IMR-90 (cell line): Measurements from ENCODE around the gene DDX24. TPM values are rescaled to one million over a fixed set of nuclear protein-coding genes. Genes with fewer than 3 reads are reported as not detected.

ENCODE experiments used
- ATAC-seq: fragments of 200-7000 bp; cut with Tn5 transposase; 2 replicates; pipeline ENCODE4 v1.9.1; 2020; ENCODE audit warnings: low read depth, mild to moderate bottlenecking, moderate library complexity
- BruUV-seq: library from RNA; stranded (reverse); fragments of 400-500 nt; replicated peaks from 2 replicates; lab custom pipeline; 2021; lab: Mats Ljungman, UMichigan
- CTCF ChIA-PET: fragments of 300-600 bp; formaldehyde crosslinking; extraction: SDS; loops from one replicate; lab custom pipeline; 2021; ENCODE audit warnings: antibody characterized with exemption; lab: Yijun Ruan, JAX
- POLR2A ChIA-PET: fragments of 300-600 bp; sonication (Branson Sonifier 250); formaldehyde crosslinking; loops from one replicate; lab custom pipeline; 2022; ENCODE audit warnings: antibody characterized with exemption; ENCODE audit not compliant: unreplicated experiment; lab: Charles Lee
- DNase-seq: peaks from one replicate; pipeline ENCODE4 v3.0.0; 2013
- H2AFZ ChIP-seq: replicated peaks from 2 replicates; pipeline ENCODE3; 2013; ENCODE audit warnings: low read length, mild to moderate bottlenecking; ENCODE audit not compliant: poor library complexity
- H2AK5ac ChIP-seq: 2 replicates; pipeline ENCODE4 v1.6.1; 2013; ENCODE audit warnings: low read depth, low read length, inconsistent platforms
- H2AK9ac ChIP-seq: replicated peaks from 2 replicates; pipeline ENCODE3; 2013; ENCODE audit warnings: mild to moderate bottlenecking, low read depth, low read length, moderate library complexity; ENCODE audit not compliant: poor library complexity
- H2BK120ac ChIP-seq: 2 replicates; pipeline ENCODE4 v1.6.1; 2013; ENCODE audit warnings: low read depth, low read length, inconsistent platforms
- H2BK15ac ChIP-seq: 3 replicates; pipeline ENCODE4 v1.6.1; 2013; ENCODE audit warnings: low read depth, low read length, inconsistent platforms
- H2BK20ac ChIP-seq: 2 replicates; pipeline ENCODE4 v1.6.1; 2013; ENCODE audit warnings: low read depth, mild to moderate bottlenecking, inconsistent platforms, low read length, moderate library complexity
- H2BK5ac ChIP-seq: 2 replicates; pipeline ENCODE4 v1.6.1; 2013; ENCODE audit warnings: mild to moderate bottlenecking, low read depth, low read length, inconsistent platforms; ENCODE audit not compliant: poor library complexity, severe bottlenecking
- H3K14ac ChIP-seq: replicated peaks from 2 replicates; pipeline ENCODE4 v1.6.1; 2013; ENCODE audit warnings: low read depth, low read length, inconsistent platforms
- H3K18ac ChIP-seq: 2 replicates; pipeline ENCODE4 v1.6.1; 2013; ENCODE audit warnings: low read depth, low read length, control low read depth
- H3K23ac ChIP-seq: 2 replicates; pipeline ENCODE4 v1.6.1; 2013; ENCODE audit warnings: low read depth, low read length, inconsistent platforms
- H3K27ac ChIP-seq: 2 replicates; pipeline ENCODE4 v1.5.1; 2013; ENCODE audit warnings: mild to moderate bottlenecking, control low read depth, low read length; ENCODE audit not compliant: insufficient read depth
- H3K27me3 ChIP-seq: 2 replicates; pipeline ENCODE4 v1.6.1; 2013; ENCODE audit warnings: low read length; ENCODE audit not compliant: control insufficient read depth, insufficient read depth
- H3K36me3 ChIP-seq: 2 replicates; pipeline ENCODE4 v1.6.1; 2013; ENCODE audit warnings: low read length, mixed read lengths; ENCODE audit not compliant: control insufficient read depth, insufficient read depth
- H3K4ac ChIP-seq: 2 replicates; pipeline ENCODE4 v1.6.1; 2013; ENCODE audit warnings: low read depth, low read length, inconsistent platforms
- H3K4me1 ChIP-seq: 2 replicates; pipeline ENCODE4 v1.6.1; 2013; ENCODE audit warnings: low read length, mixed read lengths; ENCODE audit not compliant: control insufficient read depth, insufficient read depth
- H3K4me2 ChIP-seq: 2 replicates; pipeline ENCODE4 v1.6.1; 2013; ENCODE audit warnings: low read depth, mild to moderate bottlenecking, control low read depth, low read length, moderate library complexity
- H3K4me3 ChIP-seq: 2 replicates; pipeline ENCODE4 v1.5.1; 2013; ENCODE audit warnings: low read depth, mild to moderate bottlenecking, control low read depth, low read length, moderate library complexity; ENCODE audit not compliant: insufficient read depth
- H3K56ac ChIP-seq: 2 replicates; pipeline ENCODE4 v1.6.1; 2013; ENCODE audit warnings: low read length, inconsistent platforms; ENCODE audit not compliant: insufficient read depth; ENCODE audit errors: extremely low read depth
- H3K79me1 ChIP-seq, 2 experiments: 2 replicates each; pipeline ENCODE4 v1.6.1; 2013; ENCODE audit warnings: low read length in 2 of 2, inconsistent platforms in 1 of 2, low read depth in 1 of 2
- H3K9ac ChIP-seq: 2 replicates; pipeline ENCODE4 v1.6.1; 2013; ENCODE audit warnings: low read depth, low read length, control low read depth
- H3K9me1 ChIP-seq: 2 replicates; pipeline ENCODE4 v1.6.1; 2013; ENCODE audit warnings: low read length, inconsistent platforms; ENCODE audit not compliant: insufficient read depth
- H3K9me3 ChIP-seq: 2 replicates; pipeline ENCODE4 v1.6.1; 2013; ENCODE audit warnings: low read length; ENCODE audit not compliant: control insufficient read depth, insufficient read depth
- H4K20me1 ChIP-seq: 2 replicates; pipeline ENCODE4 v1.6.1; 2013; ENCODE audit warnings: low read length, inconsistent platforms; ENCODE audit not compliant: insufficient read depth
- H4K5ac ChIP-seq: 2 replicates; pipeline ENCODE4 v1.6.1; 2013; ENCODE audit warnings: mild to moderate bottlenecking, low read depth, low read length, control low read depth
- H4K8ac ChIP-seq, 2 experiments: 2 replicates each; pipeline ENCODE4 v1.6.1; 2013; ENCODE audit warnings: low read depth in 2 of 2, low read length in 2 of 2, control low read depth in 1 of 2, inconsistent platforms in 1 of 2
- H4K91ac ChIP-seq: 2 replicates; pipeline ENCODE4 v1.6.1; 2013; ENCODE audit warnings: low read depth, low read length, inconsistent platforms; ENCODE audit not compliant: insufficient read depth
- BHLHE40 ChIP-seq: fragments of 150-350 bp; IDR thresholded peaks from 2 replicates; pipeline ENCODE4 v1.6.1; 2016; ENCODE audit warnings: mild to moderate bottlenecking, low read depth, low read length
- CEBPB ChIP-seq: IDR thresholded peaks from 2 replicates; pipeline ENCODE4 v1.6.1; 2012; ENCODE audit warnings: low read depth, low read length, improper control_type of control experiment
- CHD1 ChIP-seq: IDR thresholded peaks from 2 replicates; pipeline ENCODE4 v1.6.1; 2012; ENCODE audit warnings: low read depth, low read length, improper control_type of control experiment
- FOS ChIP-seq: fragments of 150-350 bp; IDR thresholded peaks from 2 replicates; pipeline ENCODE4 v1.6.1; 2016; ENCODE audit warnings: low read depth, low read length
- MAFK ChIP-seq: IDR thresholded peaks from 2 replicates; pipeline ENCODE4 v1.6.1; 2012; ENCODE audit warnings: low read depth, low read length, improper control_type of control experiment
- MAZ ChIP-seq: IDR thresholded peaks from 2 replicates; pipeline ENCODE4 v1.6.1; 2012; ENCODE audit warnings: low read depth, mild to moderate bottlenecking, low read length, improper control_type of control experiment, moderate library complexity, borderline replicate concordance
- MXI1 ChIP-seq: IDR thresholded peaks from 2 replicates; pipeline ENCODE4 v1.6.1; 2012; ENCODE audit warnings: low read depth, mild to moderate bottlenecking, low read length, moderate library complexity, borderline replicate concordance
- NFE2L2 ChIP-seq: fragments of 150-350 bp; IDR thresholded peaks from 2 replicates; pipeline ENCODE4 v1.6.1; 2016; ENCODE audit warnings: low read depth, mild to moderate bottlenecking, low read length
- POLR2A ChIP-seq: IDR thresholded peaks from 2 replicates; pipeline ENCODE4 v1.6.1; 2012; ENCODE audit warnings: mild to moderate bottlenecking, low read depth, low read length
- RAD21 ChIP-seq: IDR thresholded peaks from 2 replicates; pipeline ENCODE4 v1.6.1; 2012; ENCODE audit warnings: low read length, improper control_type of control experiment
- RCOR1 ChIP-seq: IDR thresholded peaks from 2 replicates; pipeline ENCODE4 v1.6.1; 2012; ENCODE audit warnings: mild to moderate bottlenecking, low read length, improper control_type of control experiment; ENCODE audit not compliant: insufficient replicate concordance
- RFX5 ChIP-seq: IDR thresholded peaks from 2 replicates; pipeline ENCODE4 v1.8.0; 2012; ENCODE audit warnings: low read depth, mild to moderate bottlenecking, low read length, moderate library complexity
- SMC3 ChIP-seq: fragments of 150-350 bp; IDR thresholded peaks from 2 replicates; pipeline ENCODE4 v1.6.1; 2016; ENCODE audit warnings: low read depth, mild to moderate bottlenecking, antibody characterized with exemption, low read length, moderate library complexity
- WGBS, 2 experiments: methylation state at CpG; one replicate each; pipeline versions ENCODE4 v1.1.5 to v1.1.7; 2013; ENCODE audit warnings: missing lambda C conversion rate in 2 of 2; ENCODE audit not compliant: insufficient read length in 1 of 2; ENCODE audit errors: extremely low coverage in 2 of 2; 5-methylcytosine and 5-hydroxymethylcytosine counted together
- dilution Hi-C: fragments of 300-500 bp; cut with HindIII; formaldehyde crosslinking; loops from one replicate; pipeline ENCODE4 v1.14.3; 2018; ENCODE audit warnings: low sequenced_read_pairs; ENCODE audit not compliant: unreplicated experiment
- in situ Hi-C: fragments of 300-500 bp; cut with MboI; formaldehyde crosslinking; loops from 3 replicates; pipeline ENCODE4 v1.14.3; 2019; ENCODE audit warnings: low sequenced_read_pairs, inconsistent platforms, mixed read lengths
- intact Hi-C: fragments of 100-400 bp; cut with micrococcal nuclease; formaldehyde crosslinking; loops from 2 replicates; pipeline ENCODE4 v1.10.0; 2022
- polyA plus RNA-seq, 3 experiments: library from polyadenylated mRNA; depleted of rRNA; stranded (reverse); fragments of >200 nt; gene quantifications; 2 replicates each; pipeline ENCODE4 v1.2.3, GENCODE V29; 2012; ENCODE audit warnings: low replicate concordance in 1 of 3
- total RNA-seq: library from RNA; depleted of rRNA; stranded (reverse); fragments of >200 nt; gene quantifications from 2 replicates; pipeline ENCODE4 v1.2.3, GENCODE V29; 2012
- TF ChIP-seq, protein P1 (sequence below): conservative IDR thresholded peaks from 2 replicates; pipeline ENCODE4 v1.5.1; 2012; ENCODE audit warnings: mild to moderate bottlenecking, low read depth, low read length, improper control_type of control experiment
- TF ChIP-seq, protein P2 (sequence below): fragments of 150-350 bp; IDR thresholded peaks from 2 replicates; pipeline ENCODE4 v1.6.1; 2017; ENCODE audit warnings: mild to moderate bottlenecking, antibody characterized with exemption, low read length, low read depth
- TF ChIP-seq, protein P3 (sequence below): fragments of 150-350 bp; IDR thresholded peaks from 2 replicates; pipeline ENCODE4 v1.6.1; 2016; ENCODE audit warnings: low read depth, mild to moderate bottlenecking, low read length, moderate library complexity, borderline replicate concordance

Gene DDX24
- total and polyA plus RNA-seq, 2 of the 4 experiments (the other 2 are of a cell fraction) = 134 to 155 TPM

DNA sequence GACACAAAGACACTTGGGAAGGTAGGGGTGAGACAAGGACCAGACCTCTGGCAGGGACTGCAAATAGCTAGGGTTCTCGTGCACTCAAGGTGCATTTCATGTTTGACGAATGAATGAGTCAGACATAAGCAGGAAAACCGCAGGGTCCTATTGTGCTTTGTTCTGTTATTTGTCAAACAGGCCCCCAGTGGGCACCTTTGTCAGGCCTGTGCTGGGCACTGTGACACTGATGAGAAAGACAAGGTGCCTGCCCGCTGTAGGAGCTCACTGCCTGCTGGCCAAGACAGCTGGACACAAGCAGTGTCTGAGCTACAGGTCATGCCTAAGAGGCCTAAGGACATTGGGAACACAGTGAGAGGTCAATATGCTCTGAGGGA lies 52.6 kb downstream of the DDX24 start:
- Histone ChIP-seq H4K91ac (no peak overlapping the region), H3K56ac (no peak overlapping the region), H2AK9ac (no peak overlapping the region), H3K4ac (no peak overlapping the region), H3K9me1 (0 out of 2 replicates have a peak, but pooled peaks cover 5% of the 10 kb centered on the region), H4K20me1 (no peaks in the 10 kb centered on the region), H3K4me1 (no peaks in the 10 kb centered on the region; the same call in 1 of the 2 replicates), H3K23ac (no peak overlapping the region), H3K4me3 (no peak overlapping the region), H3K36me3 (no peaks in the 10 kb centered on the region), H2BK15ac (no peak overlapping the region), H3K27ac (no peak overlapping the region), H2BK20ac (no peak overlapping the region), H2BK5ac (no peak overlapping the region), H3K9ac (no peak overlapping the region), H3K9me3 (no peaks in the 10 kb centered on the region), H4K5ac (no peak overlapping the region), H4K8ac (no peak overlapping the region), H3K79me1 (0 out of 4 replicates have a peak, but pooled peaks cover 0 to 4% of the 10 kb centered on the region in 2 experiments), H3K4me2 (no peak overlapping the region), H3K14ac (no peak overlapping the region), H3K27me3 (no peaks in the 10 kb centered on the region), H2AK5ac (no peak overlapping the region), H3K18ac (no peak overlapping the region), H2BK120ac (no peak overlapping the region), H2AFZ (no peak overlapping the region)
- TF ChIP-seq MXI1 (no peak), SMC3 (no peak), CEBPB (no peak), CHD1 (no peak), RFX5 (no peak), NFE2L2 (no peak), RAD21 (no peak), MAZ (no peak), BHLHE40 (no peak), POLR2A (no peak), FOS (no peak), MAFK (no peak), RCOR1 (no peak)
- TF ChIP-seq, protein P1, sequence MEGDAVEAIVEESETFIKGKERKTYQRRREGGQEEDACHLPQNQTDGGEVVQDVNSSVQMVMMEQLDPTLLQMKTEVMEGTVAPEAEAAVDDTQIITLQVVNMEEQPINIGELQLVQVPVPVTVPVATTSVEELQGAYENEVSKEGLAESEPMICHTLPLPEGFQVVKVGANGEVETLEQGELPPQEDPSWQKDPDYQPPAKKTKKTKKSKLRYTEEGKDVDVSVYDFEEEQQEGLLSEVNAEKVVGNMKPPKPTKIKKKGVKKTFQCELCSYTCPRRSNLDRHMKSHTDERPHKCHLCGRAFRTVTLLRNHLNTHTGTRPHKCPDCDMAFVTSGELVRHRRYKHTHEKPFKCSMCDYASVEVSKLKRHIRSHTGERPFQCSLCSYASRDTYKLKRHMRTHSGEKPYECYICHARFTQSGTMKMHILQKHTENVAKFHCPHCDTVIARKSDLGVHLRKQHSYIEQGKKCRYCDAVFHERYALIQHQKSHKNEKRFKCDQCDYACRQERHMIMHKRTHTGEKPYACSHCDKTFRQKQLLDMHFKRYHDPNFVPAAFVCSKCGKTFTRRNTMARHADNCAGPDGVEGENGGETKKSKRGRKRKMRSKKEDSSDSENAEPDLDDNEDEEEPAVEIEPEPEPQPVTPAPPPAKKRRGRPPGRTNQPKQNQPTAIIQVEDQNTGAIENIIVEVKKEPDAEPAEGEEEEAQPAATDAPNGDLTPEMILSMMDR = no peak
- TF ChIP-seq, protein P2, sequence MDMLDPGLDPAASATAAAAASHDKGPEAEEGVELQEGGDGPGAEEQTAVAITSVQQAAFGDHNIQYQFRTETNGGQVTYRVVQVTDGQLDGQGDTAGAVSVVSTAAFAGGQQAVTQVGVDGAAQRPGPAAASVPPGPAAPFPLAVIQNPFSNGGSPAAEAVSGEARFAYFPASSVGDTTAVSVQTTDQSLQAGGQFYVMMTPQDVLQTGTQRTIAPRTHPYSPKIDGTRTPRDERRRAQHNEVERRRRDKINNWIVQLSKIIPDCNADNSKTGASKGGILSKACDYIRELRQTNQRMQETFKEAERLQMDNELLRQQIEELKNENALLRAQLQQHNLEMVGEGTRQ = no peak
- TF ChIP-seq, protein P3, sequence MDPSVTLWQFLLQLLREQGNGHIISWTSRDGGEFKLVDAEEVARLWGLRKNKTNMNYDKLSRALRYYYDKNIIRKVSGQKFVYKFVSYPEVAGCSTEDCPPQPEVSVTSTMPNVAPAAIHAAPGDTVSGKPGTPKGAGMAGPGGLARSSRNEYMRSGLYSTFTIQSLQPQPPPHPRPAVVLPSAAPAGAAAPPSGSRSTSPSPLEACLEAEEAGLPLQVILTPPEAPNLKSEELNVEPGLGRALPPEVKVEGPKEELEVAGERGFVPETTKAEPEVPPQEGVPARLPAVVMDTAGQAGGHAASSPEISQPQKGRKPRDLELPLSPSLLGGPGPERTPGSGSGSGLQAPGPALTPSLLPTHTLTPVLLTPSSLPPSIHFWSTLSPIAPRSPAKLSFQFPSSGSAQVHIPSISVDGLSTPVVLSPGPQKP = no peak
- in situ Hi-C loops (no loop called here), intact Hi-C loops (no loop called here), dilution Hi-C loops (no loop called here)
- no TSS peak for BruUV-seq
- peak; percentile 42 for DNase-seq
- no peak for ATAC-seq
- CTCF ChIA-PET = interaction anchor here (1.1 to 1.7 kb wide), 2 partner anchors 8 to 89 kb away, joined by 6 to 8 read pairs; no protein-coding TSS in a partner anchor
- 62% methylated on average over 3 of the region's 4 CpGs; no CpG with 5 or more reads in 1 of the 2 experiments for WGBS, 2 experiments
- POLR2A ChIA-PET = no interaction called here
